H1 (cell line): ENCODE measurements around the gene GPR155. TPM values are rescaled to one million over a fixed set of nuclear protein-coding genes. Genes with fewer than 3 reads are reported as not detected.

Source experiments
- CTCF ChIA-PET: fragments of 300-600 bp; sonication (Branson Sonifier 250); formaldehyde crosslinking; loops from one replicate; lab custom pipeline; 2021; ENCODE audit not compliant: partially characterized antibody; lab: Charles Lee
- POLR2A ChIA-PET: fragments of 300-600 bp; sonication (Branson Sonifier 250); formaldehyde crosslinking; loops from one replicate; lab custom pipeline; 2021; ENCODE audit warnings: inconsistent platforms; ENCODE audit not compliant: partially characterized antibody; lab: Charles Lee
- DNase-seq, 2 experiments: peaks; one replicate each; pipeline versions ENCODE4 v3.0.0 to v3.0.0-alpha.2; 2010 to 2022; ENCODE audit warnings: low spot score in 2 of 2, low read depth in 1 of 2, mixed read lengths in 1 of 2
- FAIRE-seq: peaks from 2 replicates; lab custom pipeline; 2011; peaks lifted over from hg19 to GRCh38; lab: Jason Lieb, UNC
- H2AFZ ChIP-seq: 2 replicates; pipeline ENCODE4 v1.8.1; 2012; ENCODE audit warnings: low read length, inconsistent platforms
- H2AK5ac ChIP-seq: 2 replicates; pipeline ENCODE4 v1.6.1; 2013; ENCODE audit warnings: low read depth, low read length
- H2BK120ac ChIP-seq: replicated peaks from 2 replicates; pipeline ENCODE3; 2013; ENCODE audit warnings: low read depth, low read length, inconsistent platforms
- H2BK12ac ChIP-seq: 2 replicates; pipeline ENCODE4 v1.6.1; 2013; ENCODE audit warnings: low read depth, low read length
- H2BK15ac ChIP-seq: 2 replicates; pipeline ENCODE4 v1.6.1; 2013; ENCODE audit warnings: low read length
- H2BK20ac ChIP-seq: 2 replicates; pipeline ENCODE4 v1.6.1; 2013; ENCODE audit warnings: low read length
- H2BK5ac ChIP-seq: 2 replicates; pipeline ENCODE4 v1.6.1; 2013; ENCODE audit warnings: low read depth, low read length
- H3K14ac ChIP-seq: 2 replicates; pipeline ENCODE4 v1.6.1; 2013; ENCODE audit warnings: inconsistent platforms; ENCODE audit not compliant: insufficient read length
- H3K18ac ChIP-seq: 2 replicates; pipeline ENCODE4 v1.6.1; 2013; ENCODE audit warnings: low read length; ENCODE audit errors: extremely low read depth
- H3K23ac ChIP-seq: 2 replicates; pipeline ENCODE4 v1.6.1; 2013; ENCODE audit warnings: inconsistent platforms; ENCODE audit not compliant: insufficient read length
- H3K23me2 ChIP-seq: 2 replicates; pipeline ENCODE4 v1.6.1; 2013; ENCODE audit warnings: low read depth, low read length
- H3K27ac ChIP-seq: 2 replicates; pipeline ENCODE4 v1.6.1; 2011; ENCODE audit warnings: low read depth, low read length, inconsistent platforms
- H3K27me3 ChIP-seq, 4 experiments: replicated peaks in 1 of 4; 1 replicate in 1 of 4; 2 replicates in 3 of 4; pipeline versions ENCODE4 v1.6.1 to v1.8.1; 2011 to 2013; ENCODE audit warnings: low read length in 3 of 4, mild to moderate bottlenecking in 3 of 4, inconsistent platforms in 2 of 4, mixed read lengths in 2 of 4, moderate library complexity in 1 of 4; ENCODE audit not compliant: control insufficient read depth in 3 of 4, insufficient read depth in 3 of 4; ENCODE audit errors: extremely low read depth in 1 of 4
- H3K36me3 ChIP-seq, 4 experiments: 2 replicates each; pipeline versions ENCODE4 v1.6.1 to v1.8.1; 2011 to 2013; ENCODE audit warnings: mild to moderate bottlenecking in 4 of 4, low read length in 3 of 4, moderate library complexity in 2 of 4, control low read depth in 1 of 4, inconsistent platforms in 1 of 4; ENCODE audit not compliant: insufficient read depth in 4 of 4, control insufficient read depth in 2 of 4
- H3K4ac ChIP-seq: replicated peaks from 2 replicates; pipeline ENCODE3; 2013; ENCODE audit warnings: low read length, low read depth, mixed read lengths, inconsistent platforms; ENCODE audit not compliant: insufficient read length
- H3K4me1 ChIP-seq, 4 experiments: replicated peaks in 1 of 4; 1 replicate in 1 of 4; 2 replicates in 3 of 4; pipeline versions ENCODE4 v1.6.1 to v1.8.1; 2011 to 2013; ENCODE audit warnings: low read length in 3 of 4, inconsistent platforms in 2 of 4, mixed read lengths in 1 of 4; ENCODE audit not compliant: insufficient read depth in 4 of 4, control insufficient read depth in 3 of 4
- H3K4me2 ChIP-seq, 2 experiments: 2 replicates each; pipeline versions ENCODE4 v1.6.1 to v1.8.1; 2011 to 2013; ENCODE audit warnings: low read depth in 2 of 2, low read length in 2 of 2, control low read depth in 1 of 2, inconsistent platforms in 1 of 2, mild to moderate bottlenecking in 1 of 2; ENCODE audit not compliant: insufficient read depth in 1 of 2
- H3K4me3 ChIP-seq, 4 experiments: fragments of 200-600, 300-600 bp in 1 of 4; sonication (generic), shearing (Covaris generic), sonication (Bioruptor Twin) in 1 of 4; 2 replicates each; pipeline versions ENCODE4 v1.5.1 to v1.8.1; 2011 to 2016; ENCODE audit warnings: low read length in 4 of 4, low read depth in 3 of 4, control low read depth in 2 of 4, inconsistent platforms in 2 of 4, mild to moderate bottlenecking in 2 of 4, mixed read lengths in 1 of 4, moderate library complexity in 1 of 4; ENCODE audit not compliant: insufficient read depth in 2 of 4; ENCODE audit errors: extremely low read depth in 1 of 4
- H3K56ac ChIP-seq: replicated peaks from 2 replicates; pipeline ENCODE3; 2013; ENCODE audit warnings: low read depth, mild to moderate bottlenecking, mixed read lengths, low read length, inconsistent platforms; ENCODE audit not compliant: insufficient read length
- H3K79me1 ChIP-seq: 2 replicates; pipeline ENCODE4 v1.6.1; 2013; ENCODE audit warnings: low read depth, low read length, control low read depth
- H3K79me2 ChIP-seq, 2 experiments: 2 replicates each; pipeline versions ENCODE4 v1.6.1 to v1.8.1; 2012 to 2013; ENCODE audit warnings: low read length in 2 of 2, mild to moderate bottlenecking in 2 of 2, inconsistent platforms in 1 of 2; ENCODE audit not compliant: insufficient read depth in 2 of 2, control insufficient read depth in 1 of 2
- H3K9ac ChIP-seq, 4 experiments: replicated peaks in 1 of 4; 1 replicate in 1 of 4; 2 replicates in 3 of 4; pipeline versions ENCODE4 v1.6.1 to v1.8.1; 2011 to 2013; ENCODE audit warnings: low read depth in 3 of 4, low read length in 3 of 4, control low read depth in 2 of 4, mild to moderate bottlenecking in 2 of 4, moderate library complexity in 2 of 4, inconsistent platforms in 1 of 4; ENCODE audit errors: extremely low read depth in 1 of 4
- H3K9me3 ChIP-seq, 2 experiments: 2 replicates each; pipeline versions ENCODE4 v1.6.1 to v1.8.1; 2012 to 2013; ENCODE audit warnings: mild to moderate bottlenecking in 2 of 2, moderate library complexity in 2 of 2, control low read depth in 1 of 2, inconsistent platforms in 1 of 2, low read depth in 1 of 2, low read length in 1 of 2, mixed read lengths in 1 of 2; ENCODE audit not compliant: insufficient read depth in 2 of 2
- H4K20me1 ChIP-seq, 2 experiments: replicated peaks in 1 of 2; 2 replicates each; pipeline versions ENCODE3 to v1.8.1; 2011 to 2013; ENCODE audit warnings: inconsistent platforms in 2 of 2, low read length in 2 of 2, mild to moderate bottlenecking in 1 of 2; ENCODE audit not compliant: insufficient read depth in 2 of 2, control insufficient read depth in 1 of 2
- H4K5ac ChIP-seq: 2 replicates; pipeline ENCODE4 v1.6.1; 2013; ENCODE audit warnings: low read length, low read depth, mixed read lengths, inconsistent platforms; ENCODE audit not compliant: insufficient read length
- H4K8ac ChIP-seq: 2 replicates; pipeline ENCODE4 v1.8.0; 2013; ENCODE audit warnings: mild to moderate bottlenecking, moderate library complexity, low read length, inconsistent platforms; ENCODE audit not compliant: insufficient read depth; ENCODE audit errors: extremely low read depth
- H4K91ac ChIP-seq: replicated peaks from 2 replicates; pipeline ENCODE3; 2013; ENCODE audit warnings: low read length, mixed read lengths, inconsistent platforms; ENCODE audit not compliant: insufficient read length
- GTF2F1 ChIP-seq: IDR thresholded peaks from 2 replicates; pipeline ENCODE4 v1.6.1; 2012; ENCODE audit warnings: low read depth, low read length, improper control_type of control experiment, borderline replicate concordance
- KDM1A ChIP-seq: fragments of 200-600, 300-600 bp; sonication (generic); IDR thresholded peaks from 2 replicates; pipeline ENCODE4 v1.7.1; 2016; ENCODE audit warnings: mild to moderate bottlenecking, low read length, borderline replicate concordance
- POLR2A ChIP-seq, 2 experiments: IDR thresholded peaks; 1 replicate in 1 of 2; 2 replicates in 1 of 2; pipeline ENCODE4 v1.6.1; 2011; ENCODE audit warnings: low read depth in 2 of 2, low read length in 2 of 2, mild to moderate bottlenecking in 2 of 2; ENCODE audit errors: control extremely low read depth in 1 of 2
- POLR2AphosphoS5 ChIP-seq: IDR thresholded peaks from 2 replicates; pipeline ENCODE4 v1.6.1; 2011; ENCODE audit warnings: low read depth, low read length
- SIN3A ChIP-seq, 2 experiments: IDR thresholded peaks in 1 of 2; conservative IDR thresholded peaks in 1 of 2; 2 replicates each; pipeline ENCODE4 v1.6.1; 2011 to 2012; ENCODE audit warnings: low read length in 2 of 2, improper control_type of control experiment in 1 of 2, low read depth in 1 of 2, mild to moderate bottlenecking in 1 of 2
- SIRT6 ChIP-seq: IDR thresholded peaks from one replicate; pipeline ENCODE4 v1.7.1; 2012; ENCODE audit warnings: low read length, inconsistent platforms
- SP2 ChIP-seq: IDR thresholded peaks from 2 replicates; pipeline ENCODE4 v1.6.1; 2012; ENCODE audit warnings: mild to moderate bottlenecking, low read length, inconsistent platforms
- TEAD4 ChIP-seq: IDR thresholded peaks from 2 replicates; pipeline ENCODE4 v1.6.1; 2012; ENCODE audit warnings: low read depth, low read length, inconsistent platforms, mixed read lengths
- WGBS, 2 experiments: shearing (Covaris generic) in 1 of 2; methylation state at CpG; one replicate each; pipeline versions ENCODE4 v1.1.6 to v1.1.7; 2013 to 2015; ENCODE audit warnings: low lambda C conversion rate in 2 of 2, mixed read lengths in 2 of 2, inconsistent platforms in 1 of 2, low coverage in 1 of 2, missing lambda C conversion rate in 1 of 2; ENCODE audit not compliant: insufficient replicate concordance in 2 of 2, insufficient coverage in 1 of 2, insufficient read length in 1 of 2; ENCODE audit errors: extremely low coverage in 1 of 2, missing lambda C conversion rate in 1 of 2; 5-methylcytosine and 5-hydroxymethylcytosine counted together
- polyA plus RNA-seq, 7 experiments: library from polyadenylated mRNA; depleted of rRNA in 3 of 7; stranded (reverse) in 5 of 7; unstranded in 2 of 7; fragments of >200 nt in 5 of 7; fragments of 200-250 nt in 2 of 7; gene quantifications; 1 replicate in 5 of 7; 2 replicates in 1 of 7; 4 replicates in 1 of 7; pipeline versions ENCODE4 v1.2.1 to v1.2.3, GENCODE V29; 2011 to 2013; ENCODE audit warnings: missing spikeins in 2 of 7, mixed read lengths in 2 of 7
- total RNA-seq: library from RNA; stranded (reverse); fragmentation: NEBNext Ultra II Directional; extraction: Animal tissue kit (Norgen Biotek cat#: 25700); gene quantifications from 2 replicates; pipeline ENCODE4 v1.2.1, GENCODE V29; 2021

GPR155 gene
- total and polyA plus RNA-seq, 2 of the 8 experiments (the other 6 are each of a cell fraction or from before 2014, with no cell fraction given) = 0.26 to 2.1 TPM

DNA sequence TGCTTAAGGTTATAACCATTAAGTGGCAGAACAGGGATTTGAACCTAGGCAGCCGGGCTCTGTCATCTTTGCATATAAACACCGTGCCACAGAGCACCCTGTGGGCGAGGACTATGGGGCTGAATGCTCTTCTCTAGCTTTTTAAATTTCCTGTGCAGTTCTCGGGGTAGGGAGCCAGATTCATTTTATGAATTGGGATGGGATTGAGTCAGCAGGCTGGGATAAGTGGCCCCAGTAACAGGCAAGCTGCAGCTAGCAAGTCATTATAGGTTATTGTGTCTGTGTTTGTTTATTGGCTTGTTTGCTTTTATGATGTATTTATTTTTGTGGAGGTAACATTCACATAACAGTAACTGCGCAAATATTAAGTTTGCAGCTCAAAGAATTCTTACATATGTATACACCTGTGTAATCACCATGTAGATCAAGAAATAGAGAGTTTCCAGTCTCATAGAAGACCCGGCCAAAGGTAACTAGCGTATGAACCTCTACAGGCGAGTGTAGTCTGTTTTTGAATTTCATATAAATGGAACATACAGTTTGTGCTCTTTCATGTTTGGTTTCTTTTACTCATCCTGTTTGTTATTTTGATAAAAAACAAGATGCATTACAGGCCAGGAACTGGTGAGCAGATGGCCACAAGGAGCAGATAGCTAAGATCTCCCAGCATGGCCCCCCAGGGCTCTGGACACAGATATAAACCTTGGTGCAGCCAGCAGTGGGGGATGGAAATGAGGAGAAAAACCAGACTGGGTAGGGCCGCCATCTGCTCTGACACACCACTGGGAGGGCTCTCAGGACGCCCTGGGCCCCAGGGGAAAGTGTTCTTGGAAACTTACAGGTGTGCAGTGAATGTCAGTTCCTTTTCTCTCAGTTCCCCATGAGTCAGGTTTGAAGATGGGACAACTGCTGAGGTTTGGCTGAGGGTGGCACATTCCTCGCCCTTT lies 49.2 kb upstream of the GPR155 start:
- no peak overlapping the region for H3K4me2 ChIP-seq
- H3K23me2 ChIP-seq = no peaks in the 10 kb centered on the region
- no peak overlapping the region for H2BK15ac ChIP-seq
- H2BK5ac ChIP-seq = no peak overlapping the region
- no peak overlapping the region for H3K27ac ChIP-seq
- ChIA-PET POLR2A (no interaction called here), CTCF (interaction anchor here (1.0 to 2.9 kb wide), 7 partner anchors 11 to 73 kb away, joined by 3 to 10 read pairs (median 6); no protein-coding TSS in a partner anchor)
- no peak overlapping the region for H3K56ac ChIP-seq
- no peaks in the 10 kb centered on the region; a peak in 1 of 7 replicates for H3K27me3 ChIP-seq
- H3K23ac ChIP-seq = no peak overlapping the region
- FAIRE-seq (no peak), DNase-seq (no peak)
- no peak overlapping the region for H3K4ac ChIP-seq
- H3K9ac ChIP-seq = no peak overlapping the region
- 0 out of 2 replicates have a peak overlapping the region, but pooled peaks have one; percentile 40 for H2AFZ ChIP-seq
- WGBS, 2 experiments = 79% methylated on average over 11 of the region's 11 CpGs; no CpG with 5 or more reads in 1 of the 2 experiments
- H4K8ac ChIP-seq = no peak overlapping the region
- no peak overlapping the region for H3K4me3 ChIP-seq
- H3K79me1 ChIP-seq = no peaks in the 10 kb centered on the region
- H2BK120ac ChIP-seq = no peak overlapping the region
- no peaks in the 10 kb centered on the region for H3K9me3 ChIP-seq
- H4K5ac ChIP-seq = no peak overlapping the region
- H2BK20ac ChIP-seq = no peak overlapping the region
- TF ChIP-seq POLR2A (IDR thresholded peaks at IDR 0.05; ENCODE audit: control extremely low read depth in 1 of 2, low read depth in 2 of 2, low read length in 2 of 2) (no peak), SIRT6 (no peak), KDM1A (no peak), TEAD4 (no peak), POLR2AphosphoS5 (no peak), SIN3A (conservative IDR thresholded peaks at IDR 0.05 in 1 of 2, IDR thresholded peaks at IDR 0.05 in 1 of 2; ENCODE audit: low read depth in 1 of 2, low read length in 2 of 2) (no peak), SP2 (no peak), GTF2F1 (no peak)
- H2AK5ac ChIP-seq = no peak overlapping the region
- no peak overlapping the region for H2BK12ac ChIP-seq
- no peaks in the 10 kb centered on the region for H4K20me1 ChIP-seq
- no peak overlapping the region for H3K14ac ChIP-seq
- no peaks in the 10 kb centered on the region for H3K79me2 ChIP-seq
- no peak overlapping the region for H4K91ac ChIP-seq
- no peaks in the 10 kb centered on the region for H3K4me1 ChIP-seq
- H3K36me3 ChIP-seq = no peaks in the 10 kb centered on the region
- no peak overlapping the region for H3K18ac ChIP-seq
